Stimulated activated CD4-positive, alpha-beta T cell treated with anti-CD3 and anti-CD28 coated beads, Interleukin-2, amount 100 ng/mL, for 48 hours (primary cell): ENCODE measurements around the gene DDX27.

Experiments
- DNase-seq, 2 donors: peaks; one replicate each; pipeline ENCODE4 v3.0.0-alpha.2; 2020

DDX27 gene

GRCh38 chr20:49252556-49253350 is 33.5 kb downstream of the DDX27 start:
- DNase-seq = no peak

DNA sequence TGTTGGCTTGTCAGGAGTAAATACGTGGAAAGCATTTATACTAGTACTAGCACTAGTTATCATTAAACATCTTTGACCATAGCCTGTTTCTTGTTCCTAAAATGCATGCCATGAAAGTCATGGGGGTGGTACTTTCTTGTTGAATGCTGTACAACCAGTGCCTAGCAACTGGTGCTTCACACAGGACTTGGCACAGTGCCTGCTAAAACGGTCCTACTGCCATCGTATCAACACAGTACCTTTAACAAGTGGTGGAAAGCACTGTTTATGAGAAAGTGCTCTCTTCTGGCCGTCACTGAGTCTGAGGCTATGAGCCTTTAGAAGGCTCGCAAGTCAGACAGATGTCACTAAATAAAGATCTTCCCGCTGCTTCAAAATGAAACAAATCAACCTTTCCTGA is 37.0 kb downstream of the DDX27 start:
- no peak for DNase-seq

- no peak for DNase-seq
Measured at GRCh38 chr20:49259284-49259683, 40.1 kb downstream of the DDX27 start.

DNA sequence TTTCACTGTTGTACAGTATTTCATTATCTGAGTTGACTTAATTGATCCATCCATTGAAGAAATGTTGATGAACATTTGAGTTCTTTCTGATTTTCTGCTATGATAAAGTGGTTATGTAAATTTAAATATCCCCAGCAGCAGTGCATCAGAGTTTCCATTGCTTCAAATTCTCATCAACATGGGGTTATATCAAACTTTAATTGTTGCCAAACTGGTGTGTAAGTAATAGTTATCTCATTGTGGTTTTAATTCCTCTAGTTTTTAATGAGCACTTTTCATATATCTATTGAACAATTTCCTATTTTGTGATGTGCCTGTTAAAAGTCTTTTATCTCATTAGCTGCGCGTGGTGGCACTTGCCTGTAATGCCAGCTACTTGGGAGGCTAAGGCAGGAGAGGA is 40.6 kb downstream of the DDX27 start:
- DNase-seq = no peak

DNA sequence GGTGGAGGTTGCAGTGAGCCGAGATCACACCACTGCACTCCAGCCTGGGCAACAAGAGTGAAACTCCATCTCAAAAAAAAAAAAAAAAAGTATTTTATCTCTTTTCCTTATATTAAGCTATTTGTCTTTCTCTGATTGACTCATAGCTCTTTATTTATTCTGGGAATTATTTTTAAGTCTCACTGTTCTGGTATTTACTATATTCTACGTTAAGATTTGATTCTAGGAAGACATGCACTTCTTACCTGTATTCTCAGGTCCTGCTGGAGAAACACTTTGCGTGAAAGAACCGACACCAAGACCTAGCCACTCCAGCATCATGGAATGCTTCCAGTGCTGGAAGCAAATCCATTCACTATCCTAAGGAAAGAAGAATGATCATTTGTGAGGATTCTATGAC is 41.0 kb downstream of the DDX27 start:
- DNase-seq = no peak

- no peak for DNase-seq
Measured at GRCh38 chr20:49261173-49261572, 42.0 kb downstream of the DDX27 start.

GRCh38 chr20:49262444-49262843 is 43.2 kb downstream of the DDX27 start:
- no peak for DNase-seq

- DNase-seq = no peak
Measured at GRCh38 chr20:49267327-49267726, 48.1 kb downstream of the DDX27 start.

GRCh38 chr20:49268600-49269365 is 49.6 kb downstream of the DDX27 start:
- no peak for DNase-seq

DNA sequence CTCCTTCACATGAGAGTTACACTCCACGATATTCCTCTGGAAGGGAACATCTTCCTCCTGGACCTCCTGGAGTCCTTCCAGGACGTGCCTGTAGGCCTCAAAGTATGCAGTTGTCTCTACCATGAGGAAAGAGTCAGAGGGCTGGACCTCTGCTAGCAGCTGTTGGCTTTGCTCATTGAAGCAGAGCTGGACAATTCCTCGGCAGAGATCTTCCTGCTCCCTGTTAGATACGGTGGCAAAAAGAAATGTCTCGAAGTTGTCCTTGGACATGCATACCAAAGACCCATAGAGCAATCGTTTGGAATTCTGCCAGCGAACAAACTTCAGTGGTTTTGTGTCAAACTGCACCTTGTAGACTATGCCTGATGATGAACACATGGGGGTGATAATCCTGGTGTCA is 51.0 kb downstream of the DDX27 start:
- DNase-seq = no peak

GRCh38 chr20:49270736-49271135 is 51.5 kb downstream of the DDX27 start:
- no peak for DNase-seq

GRCh38 chr20:49272654-49273053 is 53.4 kb downstream of the DDX27 start:
- no peak for DNase-seq

DNA sequence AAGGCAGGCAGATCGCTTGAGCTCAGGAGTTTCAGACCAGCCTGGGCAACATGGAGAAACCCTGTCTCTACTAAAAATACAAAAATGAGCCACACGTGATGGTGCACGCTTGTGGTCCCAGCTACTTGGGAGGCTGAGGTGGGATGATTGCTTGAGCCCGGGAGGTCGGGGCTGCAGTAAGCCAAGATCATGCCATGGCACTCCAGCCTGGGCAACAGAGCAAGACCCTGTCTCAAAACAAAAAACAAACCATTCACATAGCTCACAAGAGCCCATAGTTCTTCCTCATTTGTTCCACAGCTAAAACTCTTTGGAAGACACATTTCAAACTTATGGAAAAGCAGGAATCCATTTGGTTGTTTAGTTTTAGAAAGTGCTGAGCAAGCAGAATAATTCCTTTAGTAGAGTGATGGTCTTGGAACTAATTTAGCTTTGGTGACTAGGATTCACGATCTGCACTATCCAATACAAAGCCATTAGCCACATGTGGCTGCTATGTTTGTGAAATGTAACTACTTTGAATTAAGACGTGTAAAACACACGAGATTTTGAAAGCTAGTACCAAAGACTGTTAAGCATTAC is 54.6 kb downstream of the DDX27 start:
- DNase-seq = no peak

DNA sequence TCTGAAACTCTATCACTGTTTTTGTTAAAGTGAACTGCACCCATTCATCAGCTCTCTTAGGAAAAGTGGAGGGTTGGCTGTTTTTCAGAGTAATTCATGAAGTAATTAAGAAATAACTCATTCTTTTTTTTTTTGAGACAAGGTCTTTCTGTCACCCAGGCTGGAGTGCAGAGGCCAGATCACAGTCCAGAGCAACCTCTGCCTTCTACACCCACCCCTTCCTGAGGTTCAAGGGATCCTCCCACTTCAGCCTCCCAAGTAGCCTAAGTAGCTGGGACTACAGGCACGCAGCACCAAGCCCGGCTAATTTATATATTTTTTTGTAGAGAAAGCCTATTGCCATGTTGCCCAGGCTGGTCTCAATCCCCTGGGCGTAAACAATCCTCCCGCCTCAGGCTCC is 56.0 kb downstream of the DDX27 start:
- no peak for DNase-seq

GRCh38 chr20:49275636-49276035 is 56.4 kb downstream of the DDX27 start:
- no peak for DNase-seq

DNA sequence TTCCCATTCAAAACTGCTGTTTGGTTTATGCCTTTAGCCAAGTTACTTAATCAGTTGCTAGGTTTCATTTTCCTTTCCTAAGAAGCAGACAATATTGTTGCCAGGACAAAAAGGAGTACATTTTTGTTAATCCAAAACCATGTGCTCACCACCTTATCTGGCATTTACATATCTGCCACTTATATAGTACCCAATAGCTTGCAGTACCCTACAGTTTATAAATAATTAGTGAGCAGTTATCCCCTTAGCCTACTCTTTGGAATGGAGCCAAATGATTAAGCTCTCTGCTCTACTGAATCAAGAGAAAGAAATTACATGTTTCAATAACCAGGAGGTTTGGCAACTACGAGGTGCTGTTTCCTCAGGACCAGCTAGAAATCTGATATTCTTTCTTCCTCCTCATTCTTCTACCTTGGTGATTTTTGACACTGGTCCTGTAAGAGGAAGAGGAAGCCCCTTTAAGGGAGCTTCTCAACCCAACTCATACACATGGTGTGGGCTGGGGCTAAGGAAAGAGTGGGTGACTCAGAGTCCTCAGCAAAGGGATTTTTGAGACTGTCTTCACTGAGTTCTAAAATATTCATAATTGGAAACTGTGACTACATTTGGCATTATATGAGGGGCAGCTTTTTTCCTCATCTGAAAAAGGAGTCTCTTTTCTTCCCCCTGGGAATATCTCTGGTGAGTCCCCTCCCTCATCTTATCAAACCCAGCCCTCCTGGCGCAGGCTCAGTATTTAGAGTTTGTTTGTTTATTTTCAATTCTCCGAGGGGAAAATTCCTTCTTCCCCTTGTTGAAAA is 57.1 kb downstream of the DDX27 start:
- DNase-seq = no peak

GRCh38 chr20:49276961-49277785 is 58.0 kb downstream of the DDX27 start:
- peak; percentile 54 to 63 for DNase-seq

DNA sequence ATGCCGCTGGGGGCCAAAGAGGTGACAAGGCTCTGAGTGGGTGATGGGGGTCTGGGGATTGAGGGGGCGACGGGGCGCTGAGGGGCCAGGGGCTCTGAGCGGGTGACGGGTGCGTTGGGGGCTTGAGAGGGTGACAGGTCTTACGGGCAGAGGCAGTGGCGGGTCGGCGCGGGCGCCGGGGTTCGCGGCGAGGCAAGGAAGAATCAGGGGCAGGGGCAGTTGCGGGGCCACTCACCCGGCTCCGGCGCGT is 58.5 kb downstream of the DDX27 start:
- DNase-seq = no peak

- DNase-seq = peak; percentile 98
Measured at GRCh38 chr20:49278036-49278817, 59.0 kb downstream of the DDX27 start, which contains the start of gene ZNFX1. Gene ZNFX1, minus strand, starts transcription at chr20:49278057. Its CDS starts 2,218 bp downstream, at chr20:49275839.

- no peak for DNase-seq
Measured at GRCh38 chr20:49278818-49279676, 59.8 kb downstream of the DDX27 start.
